ENCODE results near the gene SCO1. TPM values are rescaled to one million over a fixed set of nuclear protein-coding genes. Genes with fewer than 3 reads are reported as not detected.

Gene SCO1
- total RNA-seq, 6 experiments from 2014 or later = 30.7 to 41.4 (median 33.5) TPM

- no peak for TF ChIP-seq CTCF (IDR thresholded peaks at IDR 0.05)
- Mint-ChIP-seq H3K27me3 (ENCODE audit: insufficient read depth) (no peaks in the 10 kb centered on the region), H3K36me3 (ENCODE audit: low read depth) (peaks cover 19% of the 10 kb centered on the region), H3K4me3 (peak overlapping the region; percentile 18; the same call in 1 of the 2 replicates), H3K4me1 (ENCODE audit: low read depth) (peaks cover 39% of the 10 kb centered on the region), H3K9me3 (no peaks in the 10 kb centered on the region), H3K27ac (peak overlapping the region; percentile 80)
- peak; percentile 55 for DNase-seq
Observed at GRCh38 chr17:10681866-10682446, 15.4 kb downstream of the SCO1 start.

- Mint-ChIP-seq H3K4me1 (ENCODE audit: low read depth) (peaks cover 16% of the 10 kb centered on the region), H3K27ac (no peak overlapping the region), H3K9me3 (no peaks in the 10 kb centered on the region), H3K27me3 (ENCODE audit: insufficient read depth) (no peaks in the 10 kb centered on the region; the same call in 1 of the 2 replicates), H3K4me3 (no peak overlapping the region), H3K36me3 (ENCODE audit: low read depth) (peaks cover 14% of the 10 kb centered on the region)
- DNase-seq = no peak
- no peak for TF ChIP-seq CTCF (IDR thresholded peaks at IDR 0.05)
Observed at GRCh38 chr17:10674704-10675103, 22.6 kb downstream of the SCO1 start.

- TF ChIP-seq CTCF (IDR thresholded peaks at IDR 0.05) = no peak
- Mint-ChIP-seq H3K9me3 (no peaks in the 10 kb centered on the region), H3K27ac (no peak overlapping the region), H3K27me3 (ENCODE audit: insufficient read depth) (no peaks in the 10 kb centered on the region; the same call in 1 of the 2 replicates), H3K36me3 (ENCODE audit: low read depth) (peaks cover 14% of the 10 kb centered on the region), H3K4me3 (no peak overlapping the region), H3K4me1 (ENCODE audit: low read depth) (peaks cover 26% of the 10 kb centered on the region)
- no peak for DNase-seq
Observed at GRCh38 chr17:10673312-10673711, 24.0 kb downstream of the SCO1 start.

GRCh38 chr17:10668775-10669174 lies 28.6 kb downstream of the SCO1 start:
- H3K36me3 Mint-ChIP-seq (ENCODE audit: low read depth) = peaks cover 4% of the 10 kb centered on the region
- peak; percentile 56 for DNase-seq
- no peaks in the 10 kb centered on the region; the same call in 1 of the 2 replicates for H3K27me3 Mint-ChIP-seq (ENCODE audit: insufficient read depth)
- H3K4me1 Mint-ChIP-seq (ENCODE audit: low read depth) = peaks cover 30% of the 10 kb centered on the region
- peak overlapping the region; percentile 18; the same call in 1 of the 2 replicates for H3K4me3 Mint-ChIP-seq
- TF ChIP-seq CTCF (IDR thresholded peaks at IDR 0.05) = no peak
- H3K27ac Mint-ChIP-seq = peak overlapping the region; percentile 51
- no peaks in the 10 kb centered on the region for H3K9me3 Mint-ChIP-seq

- TF ChIP-seq CTCF (IDR thresholded peaks at IDR 0.05) = no peak
- Mint-ChIP-seq H3K9me3 (no peaks in the 10 kb centered on the region), H3K27me3 (ENCODE audit: insufficient read depth) (peaks cover 2% of the 10 kb centered on the region), H3K27ac (no peak overlapping the region), H3K36me3 (ENCODE audit: low read depth) (no peaks in the 10 kb centered on the region; the same call in 1 of the 2 replicates), H3K4me3 (no peak overlapping the region), H3K4me1 (ENCODE audit: low read depth) (peaks cover 24% of the 10 kb centered on the region)
- no peak for DNase-seq
Observed at GRCh38 chr17:10666906-10667305, 30.4 kb downstream of the SCO1 start.
